ENCODE data around the gene LAMA3. TPM values are rescaled to one million over a fixed set of nuclear protein-coding genes. Genes with fewer than 3 reads are reported as not detected.

The LAMA3 gene
- polyA plus RNA-seq, 6 donors from 2014 or later: 0.07 to 0.45 TPM; not detected in 4

DNA sequence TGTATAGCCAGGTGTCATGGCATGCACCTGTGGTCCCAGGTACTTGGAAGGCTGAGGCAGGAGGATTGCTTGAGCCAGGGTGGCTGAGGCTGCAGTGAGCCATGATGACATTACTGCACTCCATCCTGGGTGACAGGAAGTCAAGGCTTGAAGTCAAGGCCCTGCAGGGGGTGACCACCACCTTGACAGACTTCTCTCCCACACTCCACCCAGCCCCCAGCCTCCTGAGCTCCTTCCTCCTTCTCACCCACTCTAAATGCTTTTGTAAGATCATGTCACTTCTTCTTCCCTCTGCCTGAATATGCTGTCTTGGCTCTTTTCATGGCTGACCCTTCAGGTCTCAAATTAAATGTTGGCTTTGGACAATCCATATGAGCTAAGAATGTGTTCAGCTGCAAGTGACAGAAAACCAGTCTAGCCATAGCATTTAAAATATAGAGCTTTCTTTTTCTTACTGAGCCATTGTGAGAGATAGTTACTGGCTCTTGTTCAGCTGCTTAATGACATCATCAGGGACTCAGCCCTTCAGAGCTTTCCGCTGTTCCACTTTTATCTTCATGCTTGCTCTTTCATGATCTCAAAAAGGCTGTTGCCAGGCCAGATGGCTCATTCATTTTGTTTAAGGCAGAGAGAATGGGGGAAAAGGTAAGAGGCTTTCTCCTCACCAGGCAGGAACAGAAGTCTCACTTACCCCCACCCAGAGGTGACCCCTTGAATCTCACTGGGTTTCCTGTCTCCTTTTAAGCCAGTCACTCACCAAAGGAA lies 288.6 kb downstream of the LAMA3 start:
- Mint-ChIP-seq H3K4me1 (peaks cover 29 to 48% (median 39%) of the 10 kb centered on the region in 3 donors), H3K9me3 (peaks cover 0 to 18% (median 7%) of the 10 kb centered on the region in 7 donors), H3K4me3 (peak overlapping the region in 5 of 8 donors; percentile 0 to 45 (median 33)), H3K27ac (peak overlapping the region in 4 of 6 donors; percentile 5 to 57 (median 12)), H3K27me3 (no peaks in the 10 kb centered on the region), H3K36me3 (peaks cover 0 to 15% of the 10 kb centered on the region in 2 donors)
- ATAC-seq (ENCODE audit: low read depth in 2 of 2) (no peak), DNase-seq (no peak)

DNA sequence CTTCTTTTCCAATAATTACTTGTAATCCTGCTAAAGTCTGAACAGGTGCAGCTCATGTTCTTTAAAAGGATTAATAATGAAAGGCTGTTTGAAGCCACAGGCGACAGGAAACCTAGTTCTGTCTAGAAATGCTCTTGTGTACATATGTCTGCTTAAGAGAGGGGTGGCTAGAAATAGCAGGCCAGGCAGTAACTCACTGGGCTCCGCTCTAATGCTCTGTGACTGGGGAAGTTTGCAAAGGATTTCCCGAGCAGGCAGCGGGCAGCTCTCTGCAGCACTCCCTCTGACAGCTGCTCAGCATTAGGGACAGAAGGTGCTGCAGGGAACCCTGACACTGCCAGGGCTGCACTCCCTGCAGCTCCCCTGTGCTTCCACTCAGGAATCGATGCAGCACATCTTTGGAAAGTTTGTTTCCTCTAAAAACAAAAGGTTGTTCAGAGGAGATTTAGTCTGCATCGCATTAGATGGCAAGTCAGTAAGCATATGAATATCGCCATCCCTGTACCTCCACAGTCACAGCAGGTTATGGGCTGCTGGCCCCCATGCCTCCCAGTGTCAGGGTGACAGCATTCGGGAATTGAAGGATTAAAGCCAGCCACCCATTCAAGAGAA lies 292.2 kb downstream of the LAMA3 start:
- ATAC-seq (ENCODE audit: low read depth in 2 of 2) (peak; percentile 99 to 100), DNase-seq (peak; percentile 39)
- peaks cover 0 to 9% (median 4%) of the 10 kb centered on the region in 7 donors for H3K9me3 Mint-ChIP-seq
- no peaks in the 10 kb centered on the region for H3K27me3 Mint-ChIP-seq
- peak overlapping the region; percentile 44 to 95 (median 74) for H3K27ac Mint-ChIP-seq
- H3K36me3 Mint-ChIP-seq: peaks cover 0 to 9% of the 10 kb centered on the region in 2 donors
- H3K4me3 Mint-ChIP-seq: peak overlapping the region in 6 of 8 donors; percentile 32 to 78 (median 66)
- peaks cover 32 to 52% (median 40%) of the 10 kb centered on the region in 3 donors for H3K4me1 Mint-ChIP-seq

DNA sequence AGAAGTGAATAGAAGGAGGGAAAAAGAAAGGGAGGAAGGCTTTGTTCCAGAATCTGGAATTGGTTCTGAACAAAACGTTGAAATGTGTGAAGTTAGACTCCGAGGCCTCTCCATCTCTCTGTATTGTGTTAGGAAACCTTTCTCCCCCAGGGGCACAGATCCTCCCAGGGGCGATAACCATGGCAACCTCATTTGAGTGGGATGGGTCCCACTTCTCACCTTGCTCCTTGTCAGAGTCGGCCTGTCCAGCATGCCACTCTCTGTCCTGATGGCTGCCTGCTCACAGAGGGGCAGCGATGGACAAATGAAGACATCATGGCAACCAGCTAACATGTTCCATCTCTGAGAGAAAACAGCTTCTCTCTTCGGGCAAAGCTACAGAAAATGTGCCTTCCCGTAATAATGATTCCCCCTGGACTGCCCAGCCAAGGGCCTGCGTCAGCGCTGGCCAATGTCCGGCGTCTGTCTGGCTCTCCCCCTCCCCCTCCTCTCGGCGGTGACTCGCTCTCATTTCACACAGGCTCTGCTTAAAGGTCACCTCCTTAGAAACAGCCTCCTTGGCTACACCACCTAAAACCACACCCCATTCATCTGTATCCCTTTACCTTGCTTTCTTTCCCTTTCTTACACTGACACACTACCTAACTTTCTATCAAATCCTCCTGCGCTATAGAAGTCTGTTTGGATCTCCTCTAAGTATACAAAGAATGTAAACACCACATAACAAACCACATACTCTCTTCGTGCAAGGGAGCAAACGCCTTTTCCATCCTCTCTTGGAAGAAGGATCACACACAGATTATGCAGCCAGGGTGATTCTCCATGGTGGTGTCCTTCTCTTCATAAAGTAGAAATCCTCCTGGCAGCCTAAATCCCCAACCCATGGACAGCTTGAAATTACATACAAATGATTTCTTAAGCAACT lies 293.2 kb downstream of the LAMA3 start:
- no peak for ATAC-seq (ENCODE audit: low read depth in 2 of 2)
- Mint-ChIP-seq H3K9me3 (peaks cover 0 to 2% (median 0%) of the 10 kb centered on the region in 7 donors), H3K36me3 (peaks cover 0 to under 1% of the 10 kb centered on the region in 2 donors), H3K4me1 (peaks cover 28 to 45% (median 35%) of the 10 kb centered on the region in 3 donors), H3K27me3 (no peaks in the 10 kb centered on the region), H3K4me3 (peak overlapping the region in 4 of 8 donors; percentile 51 to 78 (median 70)), H3K27ac (peak overlapping the region in 4 of 6 donors; percentile 62 to 98 (median 91))
- no peak for DNase-seq

DNA sequence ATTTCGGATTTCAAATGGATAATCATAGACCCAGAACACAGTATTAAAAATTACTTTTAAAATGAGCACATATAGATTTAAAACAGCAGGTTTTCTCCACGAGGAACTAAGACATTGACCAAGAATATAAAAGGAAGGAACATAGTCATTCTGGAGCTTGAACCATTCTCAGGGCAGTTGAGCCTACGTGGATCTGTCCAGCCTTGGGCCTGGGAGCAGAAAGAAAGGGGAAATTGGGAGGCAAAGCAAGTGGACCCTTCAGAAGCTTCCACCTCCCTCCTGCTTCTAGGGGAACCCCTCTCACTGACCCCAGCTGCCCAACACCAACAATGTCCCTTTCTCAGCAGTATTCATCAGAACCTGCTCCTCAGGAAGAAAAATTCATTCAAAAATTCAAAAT lies 293.9 kb downstream of the LAMA3 start:
- Mint-ChIP-seq H3K27me3 (no peaks in the 10 kb centered on the region), H3K4me3 (peak overlapping the region in 1 of 8 donors; percentile 55), H3K9me3 (no peaks in the 10 kb centered on the region), H3K36me3 (no peaks in the 10 kb centered on the region), H3K27ac (peak overlapping the region in 1 of 6 donors; percentile 87), H3K4me1 (peaks cover 22 to 38% (median 28%) of the 10 kb centered on the region in 3 donors)
- DNase-seq: no peak
- no peak for ATAC-seq (ENCODE audit: low read depth in 2 of 2)

DNA sequence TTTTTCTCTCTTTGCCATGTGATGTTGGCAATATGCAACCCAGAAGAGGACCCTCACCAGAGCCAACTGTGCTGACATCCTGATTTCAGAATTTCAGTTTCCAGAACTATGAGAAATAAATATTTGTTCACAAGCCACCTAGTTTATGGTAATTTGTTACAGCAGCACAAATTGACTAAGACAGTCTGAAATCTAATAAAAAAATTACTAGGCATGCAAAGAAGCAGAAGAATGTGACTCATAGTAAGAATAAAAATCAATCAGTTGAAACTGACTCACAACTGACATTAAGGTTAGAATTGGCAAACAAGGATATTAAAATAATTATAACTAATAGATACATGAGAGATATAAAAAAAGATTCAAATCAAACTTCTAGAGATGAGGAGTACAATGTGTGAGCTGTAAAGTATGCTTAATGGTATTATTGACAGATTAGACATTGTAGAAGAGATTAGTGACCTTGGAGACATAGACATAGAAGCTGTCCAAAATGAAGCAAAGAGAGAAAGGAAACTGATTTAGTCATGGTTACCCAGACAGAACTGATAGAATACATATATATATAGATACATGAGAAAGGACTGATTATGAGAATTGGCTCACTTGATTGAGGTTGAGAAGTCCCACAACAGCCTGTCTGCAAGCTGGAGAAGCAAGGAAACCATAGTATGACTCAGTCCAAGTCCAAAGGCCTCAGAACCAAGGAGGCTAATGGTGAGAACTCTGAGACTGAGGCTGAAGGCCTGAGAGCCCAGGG lies 297.5 kb downstream of the LAMA3 start:
- Mint-ChIP-seq H3K4me1 (peaks cover 11 to 20% (median 12%) of the 10 kb centered on the region in 3 donors), H3K4me3 (no peak overlapping the region), H3K36me3 (no peaks in the 10 kb centered on the region), H3K27ac (peak overlapping the region in 1 of 6 donors; percentile 34), H3K9me3 (no peaks in the 10 kb centered on the region), H3K27me3 (no peaks in the 10 kb centered on the region)
- DNase-seq: no peak
- no peak for ATAC-seq (ENCODE audit: low read depth in 2 of 2)

DNA sequence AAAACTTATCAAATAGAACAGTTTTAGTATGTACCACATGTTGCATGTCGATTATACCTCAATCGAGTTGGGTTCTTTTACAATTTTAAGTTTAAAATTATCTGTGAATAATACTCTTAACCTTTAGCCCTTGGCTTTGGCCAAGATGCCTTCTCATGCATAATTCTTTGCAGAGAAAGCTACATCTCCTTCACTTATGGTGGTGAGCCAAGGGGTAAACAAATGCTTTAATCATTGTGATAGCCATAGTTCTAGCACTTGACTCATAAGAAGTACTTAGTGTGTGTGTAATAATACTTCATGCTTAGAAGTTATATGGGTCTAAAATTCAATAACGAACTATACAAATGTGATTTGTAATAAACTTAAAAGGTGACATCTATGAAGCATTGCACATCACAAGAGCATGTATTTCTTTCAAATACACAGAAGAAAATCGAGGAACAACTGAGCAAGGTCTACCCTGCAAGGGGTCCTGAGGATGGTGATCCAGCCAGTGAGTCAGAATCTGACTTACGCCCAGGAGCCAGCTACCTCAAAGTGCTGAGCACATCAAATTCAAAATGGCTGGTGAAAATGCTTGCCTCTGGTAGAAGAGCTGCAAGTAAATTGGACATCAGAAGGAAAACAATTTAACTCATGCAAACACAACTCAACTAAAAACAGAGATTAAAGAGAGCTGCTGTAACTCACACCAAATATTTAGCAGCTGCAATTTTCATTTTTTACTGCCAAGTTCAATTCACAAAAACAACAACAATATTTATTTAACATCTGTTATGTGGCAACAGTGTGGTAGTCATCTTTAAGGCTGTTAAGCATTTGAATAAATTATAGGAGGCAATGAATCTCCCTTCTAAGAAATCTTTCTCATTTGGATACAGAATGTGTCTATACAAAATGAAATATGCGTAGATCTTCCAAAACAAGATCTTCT lies 301.5 kb downstream of the LAMA3 start:
- DNase-seq (no peak), ATAC-seq (ENCODE audit: low read depth in 2 of 2) (no peak)
- peak overlapping the region in 1 of 6 donors; percentile 13 for H3K27ac Mint-ChIP-seq
- no peak overlapping the region for H3K4me3 Mint-ChIP-seq
- no peaks in the 10 kb centered on the region for H3K36me3 Mint-ChIP-seq
- no peaks in the 10 kb centered on the region for H3K9me3 Mint-ChIP-seq
- no peaks in the 10 kb centered on the region for H3K27me3 Mint-ChIP-seq
- peaks cover 2 to 12% (median 7%) of the 10 kb centered on the region in 3 donors for H3K4me1 Mint-ChIP-seq

DNA sequence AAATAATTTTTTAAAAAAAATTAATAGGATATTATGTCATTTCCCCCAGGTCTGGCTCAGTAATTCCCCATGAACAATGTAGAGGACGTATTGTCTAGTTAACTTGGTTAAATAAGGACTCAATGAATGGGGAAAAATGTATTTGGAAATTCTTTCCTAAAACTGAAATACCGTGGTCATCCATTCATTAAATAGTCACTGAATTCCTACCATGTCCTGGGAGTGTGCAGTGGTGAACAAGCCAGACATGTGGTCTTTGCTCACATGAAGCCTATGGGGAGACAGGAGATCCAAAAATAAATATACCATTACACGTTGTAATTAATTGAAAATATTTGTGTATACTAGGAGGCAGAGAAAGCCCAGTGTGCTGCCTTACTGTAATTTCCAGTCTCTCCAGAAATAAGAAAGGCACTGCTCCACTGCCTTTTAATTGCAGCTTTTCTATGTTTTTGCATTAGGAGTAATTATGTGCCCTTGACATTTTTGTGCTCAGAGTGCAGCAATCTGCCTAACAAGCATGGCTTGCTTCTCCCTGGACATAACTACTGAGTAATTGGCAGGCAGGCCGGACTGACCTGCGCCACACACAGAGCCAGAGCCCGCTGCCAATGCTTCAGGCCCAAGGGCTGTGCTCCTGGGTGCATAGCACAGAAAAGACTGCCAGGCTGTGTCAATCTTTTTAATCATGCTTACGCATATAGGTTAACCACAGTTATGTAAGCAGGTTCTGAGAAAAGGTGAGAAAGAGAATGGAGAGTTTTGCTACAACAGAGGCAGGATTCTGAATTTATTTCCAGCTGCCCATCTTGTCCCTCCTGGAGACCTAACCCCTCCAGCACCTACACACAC lies 303.1 kb downstream of the LAMA3 start:
- peaks cover 0 to 12% (median 7%) of the 10 kb centered on the region in 3 donors for H3K4me1 Mint-ChIP-seq
- ATAC-seq (ENCODE audit: low read depth in 2 of 2): no peak
- H3K27me3 Mint-ChIP-seq: no peaks in the 10 kb centered on the region
- H3K27ac Mint-ChIP-seq: no peak overlapping the region
- no peak for DNase-seq
- H3K4me3 Mint-ChIP-seq: no peak overlapping the region
- H3K36me3 Mint-ChIP-seq: no peaks in the 10 kb centered on the region
- no peaks in the 10 kb centered on the region for H3K9me3 Mint-ChIP-seq

DNA sequence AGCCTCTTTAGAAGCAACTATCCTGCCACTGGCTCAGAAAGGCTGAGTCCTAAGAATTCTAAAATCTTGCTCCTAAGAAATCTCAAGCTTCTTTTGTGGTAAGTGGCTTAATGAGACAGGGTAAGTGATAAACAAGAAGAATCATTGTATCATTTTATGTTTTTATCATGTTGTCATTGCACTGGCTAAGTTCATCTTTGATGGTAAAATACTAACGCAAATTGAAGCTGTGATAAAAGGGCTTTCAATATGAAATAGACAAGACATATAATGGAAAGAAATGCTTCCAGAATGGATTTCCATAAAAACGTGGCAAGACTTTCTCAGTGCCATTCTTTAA lies 303.7 kb downstream of the LAMA3 start:
- no peak for DNase-seq
- H3K36me3 Mint-ChIP-seq: no peaks in the 10 kb centered on the region
- ATAC-seq (ENCODE audit: low read depth in 2 of 2): no peak
- no peaks in the 10 kb centered on the region for H3K9me3 Mint-ChIP-seq
- no peaks in the 10 kb centered on the region for H3K27me3 Mint-ChIP-seq
- peaks cover 0 to 12% (median 7%) of the 10 kb centered on the region in 3 donors for H3K4me1 Mint-ChIP-seq
- no peak overlapping the region for H3K27ac Mint-ChIP-seq
- H3K4me3 Mint-ChIP-seq: no peak overlapping the region

DNA sequence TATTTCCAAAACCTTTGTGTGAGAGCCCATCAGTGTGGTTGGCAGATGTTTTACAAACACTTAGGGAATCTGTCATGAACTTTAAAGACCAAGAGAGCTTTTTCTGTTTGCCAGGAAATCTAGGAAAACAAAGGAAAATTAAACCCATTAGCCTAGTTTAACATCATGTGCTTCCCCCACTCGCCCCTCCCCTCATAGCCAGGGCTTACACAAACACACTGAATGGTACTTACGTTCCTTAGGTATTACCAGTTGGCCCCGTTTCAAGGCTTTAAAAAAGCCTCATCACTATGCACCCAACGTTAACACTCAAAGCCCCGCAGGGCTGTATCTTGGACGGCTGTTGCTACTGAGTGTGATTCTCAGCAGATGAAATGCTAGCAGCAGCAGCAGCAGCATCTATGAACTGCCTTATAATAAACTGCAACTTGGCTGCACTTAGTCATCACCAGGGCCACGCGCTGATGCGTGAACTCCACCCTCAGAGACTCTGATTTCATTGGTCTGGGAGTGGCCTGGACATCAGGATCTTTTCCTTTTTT lies 305.2 kb downstream of the LAMA3 start:
- ATAC-seq (ENCODE audit: low read depth in 2 of 2): no peak
- no peak overlapping the region for H3K4me3 Mint-ChIP-seq
- H3K4me1 Mint-ChIP-seq: peaks cover 0 to 12% (median 7%) of the 10 kb centered on the region in 3 donors

DNA sequence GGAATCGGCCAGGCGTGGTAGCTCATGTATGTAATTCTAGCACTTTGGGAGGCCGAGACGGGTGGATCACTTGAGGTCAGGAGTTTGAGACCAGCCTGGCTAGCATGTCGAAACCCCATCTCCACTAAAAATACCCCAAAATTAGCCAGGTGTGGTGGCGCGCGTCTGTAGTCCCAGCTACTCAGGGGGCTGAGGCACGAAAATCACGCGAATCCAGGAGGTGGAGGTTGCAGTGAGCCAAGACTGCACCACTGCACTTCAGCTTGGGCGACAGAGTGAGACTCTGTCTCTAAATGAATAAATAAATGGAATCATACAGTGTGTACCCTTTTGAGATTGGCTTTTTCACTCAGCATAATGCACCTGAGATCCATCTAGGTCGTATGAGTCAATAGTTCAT lies 305.9 kb downstream of the LAMA3 start:
- ATAC-seq (ENCODE audit: low read depth in 2 of 2) (no peak), DNase-seq (no peak)
- H3K4me3 Mint-ChIP-seq: no peak overlapping the region
- peak overlapping the region in 2 of 6 donors; percentile 44 to 79 for H3K27ac Mint-ChIP-seq
- no peaks in the 10 kb centered on the region for H3K27me3 Mint-ChIP-seq
- no peaks in the 10 kb centered on the region for H3K9me3 Mint-ChIP-seq
- peaks cover 0 to 12% (median 7%) of the 10 kb centered on the region in 3 donors for H3K4me1 Mint-ChIP-seq
- no peaks in the 10 kb centered on the region for H3K36me3 Mint-ChIP-seq

More for the DNA sequence above, 305.2 kb downstream of the LAMA3 start:
- Mint-ChIP-seq H3K27ac (no peak overlapping the region), H3K9me3 (no peaks in the 10 kb centered on the region), H3K27me3 (no peaks in the 10 kb centered on the region), H3K36me3 (no peaks in the 10 kb centered on the region)
- no peak for DNase-seq

DNA sequence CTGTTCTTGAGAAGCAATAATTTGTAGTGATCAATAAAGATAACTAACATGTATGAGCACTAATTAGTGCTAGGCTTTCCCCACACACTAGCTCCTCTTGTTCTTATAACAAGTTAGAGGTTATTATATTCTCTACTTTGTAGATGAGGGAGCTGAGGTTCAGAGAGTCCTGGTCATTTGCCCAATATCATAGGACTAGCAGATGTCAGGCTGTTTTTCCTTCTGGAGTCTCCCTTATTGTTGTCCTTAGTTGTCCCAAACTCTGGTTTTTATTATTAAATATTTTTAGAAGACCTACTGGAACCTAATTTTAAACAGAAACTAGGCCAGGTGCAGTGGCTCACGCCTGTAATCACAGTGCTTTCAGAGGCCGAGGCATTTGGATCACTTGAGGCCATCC lies 308.8 kb downstream of the LAMA3 start:
- H3K4me3 Mint-ChIP-seq: no peak overlapping the region
- peaks cover 1 to 17% (median 7%) of the 10 kb centered on the region in 3 donors for H3K4me1 Mint-ChIP-seq
- no peak for DNase-seq
- H3K36me3 Mint-ChIP-seq: no peaks in the 10 kb centered on the region
- no peak overlapping the region for H3K27ac Mint-ChIP-seq
- no peak for ATAC-seq (ENCODE audit: low read depth in 2 of 2)
- H3K9me3 Mint-ChIP-seq: no peaks in the 10 kb centered on the region
- no peaks in the 10 kb centered on the region for H3K27me3 Mint-ChIP-seq
